Measurements from ENCODE around the gene ATR.

Gene ATR

DNA sequence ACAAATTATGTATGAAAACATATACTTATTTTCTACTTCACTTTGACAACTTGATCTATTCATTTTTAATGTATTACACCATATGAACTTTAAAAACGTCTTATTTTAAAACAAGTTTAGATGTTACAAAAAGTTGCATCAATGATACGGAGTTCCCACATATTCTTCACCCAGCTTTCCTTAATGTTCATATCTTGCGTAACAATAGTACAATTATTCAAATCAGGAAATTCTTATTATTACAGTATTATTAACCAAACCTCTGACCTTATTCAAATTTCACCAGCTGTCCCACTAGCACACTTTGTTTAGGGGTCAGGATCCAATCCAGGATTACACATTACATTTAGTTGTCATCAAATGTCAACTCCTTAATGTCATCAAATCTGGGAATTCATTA, 117.8 kb downstream of the ATR start:
- TF ChIP-seq, protein P1, sequence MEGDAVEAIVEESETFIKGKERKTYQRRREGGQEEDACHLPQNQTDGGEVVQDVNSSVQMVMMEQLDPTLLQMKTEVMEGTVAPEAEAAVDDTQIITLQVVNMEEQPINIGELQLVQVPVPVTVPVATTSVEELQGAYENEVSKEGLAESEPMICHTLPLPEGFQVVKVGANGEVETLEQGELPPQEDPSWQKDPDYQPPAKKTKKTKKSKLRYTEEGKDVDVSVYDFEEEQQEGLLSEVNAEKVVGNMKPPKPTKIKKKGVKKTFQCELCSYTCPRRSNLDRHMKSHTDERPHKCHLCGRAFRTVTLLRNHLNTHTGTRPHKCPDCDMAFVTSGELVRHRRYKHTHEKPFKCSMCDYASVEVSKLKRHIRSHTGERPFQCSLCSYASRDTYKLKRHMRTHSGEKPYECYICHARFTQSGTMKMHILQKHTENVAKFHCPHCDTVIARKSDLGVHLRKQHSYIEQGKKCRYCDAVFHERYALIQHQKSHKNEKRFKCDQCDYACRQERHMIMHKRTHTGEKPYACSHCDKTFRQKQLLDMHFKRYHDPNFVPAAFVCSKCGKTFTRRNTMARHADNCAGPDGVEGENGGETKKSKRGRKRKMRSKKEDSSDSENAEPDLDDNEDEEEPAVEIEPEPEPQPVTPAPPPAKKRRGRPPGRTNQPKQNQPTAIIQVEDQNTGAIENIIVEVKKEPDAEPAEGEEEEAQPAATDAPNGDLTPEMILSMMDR (conservative IDR thresholded peaks at IDR 0.05) = no peak
- no peak overlapping the region for H3K27ac ChIP-seq

DNA sequence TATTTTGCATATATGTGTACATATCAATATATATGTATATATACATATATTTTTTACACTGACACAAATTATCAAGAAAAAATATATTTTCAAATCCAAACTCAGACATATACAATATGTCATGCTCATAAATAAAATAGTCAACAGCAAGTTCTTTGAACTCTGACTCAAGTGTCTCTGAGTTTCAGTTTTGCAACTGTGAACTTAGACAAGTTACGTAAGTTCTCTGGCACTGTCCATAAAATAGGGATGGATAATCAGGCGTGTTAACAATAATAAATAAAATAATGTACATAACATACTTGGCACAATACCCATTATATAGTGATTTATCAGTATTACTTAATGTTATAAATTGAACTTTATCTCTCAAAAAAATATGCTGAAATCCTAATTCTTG, 118.6 kb downstream of the ATR start:
- no peak overlapping the region for H3K27ac ChIP-seq
- TF ChIP-seq, protein P1 (conservative IDR thresholded peaks at IDR 0.05) = no peak

DNA sequence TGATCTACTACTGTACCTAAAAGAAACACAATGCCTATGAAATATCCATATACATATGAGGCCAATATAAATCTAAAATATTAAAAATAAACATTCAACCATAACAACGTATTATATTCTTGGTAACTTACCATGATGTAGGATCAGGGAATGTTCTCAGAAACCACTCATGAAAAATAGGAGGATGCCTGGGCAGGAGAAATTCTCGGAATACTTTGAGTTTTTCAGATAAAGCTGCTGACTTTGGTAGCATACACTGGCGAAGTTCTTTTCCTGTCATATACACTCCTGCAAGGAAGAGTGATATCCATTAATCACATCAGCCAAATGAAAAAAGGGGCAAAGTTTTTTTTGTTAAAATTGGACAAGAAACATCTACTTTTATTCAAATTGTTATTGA, 119.4 kb downstream of the ATR start:
- no peak overlapping the region for H3K27ac ChIP-seq
- TF ChIP-seq, protein P1 (conservative IDR thresholded peaks at IDR 0.05) = no peak

DNA sequence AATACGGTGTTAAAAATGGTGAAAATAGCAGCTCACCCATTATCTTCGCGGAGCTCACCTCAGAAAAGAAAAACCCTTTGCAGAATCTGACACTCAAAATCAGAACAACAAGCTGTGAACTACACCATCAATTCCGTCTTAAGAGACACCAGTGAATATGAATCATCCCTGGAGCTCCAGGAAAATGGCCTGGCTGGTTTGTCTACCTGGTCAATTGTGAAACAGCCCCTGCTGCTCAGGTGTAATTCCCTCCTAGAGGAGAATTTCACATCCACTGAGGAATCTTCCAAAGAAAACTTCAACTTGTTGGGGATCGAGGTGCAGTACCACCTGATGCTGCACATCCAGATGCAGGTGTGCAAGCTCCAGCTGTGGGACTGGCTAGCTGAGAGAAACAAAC, 127.7 kb downstream of the ATR start:
- TF ChIP-seq, protein P1 (conservative IDR thresholded peaks at IDR 0.05) = no peak
- H3K27ac ChIP-seq = no peak overlapping the region

DNA sequence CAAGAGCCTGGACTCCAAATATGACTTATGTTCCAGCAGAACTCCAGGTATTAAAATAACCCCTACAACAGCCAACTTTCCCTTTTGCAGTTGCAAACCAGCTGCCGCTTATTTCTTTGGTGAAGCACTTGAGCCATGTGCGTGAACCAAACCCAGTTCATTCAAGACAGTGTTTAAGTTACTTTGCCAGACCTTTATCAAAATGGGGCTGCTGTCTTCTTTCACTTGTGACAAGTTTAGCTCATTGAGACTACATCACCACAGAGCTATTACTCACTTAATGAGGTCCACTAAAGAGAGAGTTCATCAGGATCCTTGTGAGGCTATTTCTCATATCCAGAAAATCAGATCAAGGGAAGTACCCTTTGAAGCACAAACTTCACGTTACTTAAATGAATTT, 128.3 kb downstream of the ATR start:
- no peak overlapping the region for H3K27ac ChIP-seq
- TF ChIP-seq, protein P1 (conservative IDR thresholded peaks at IDR 0.05) = no peak

DNA sequence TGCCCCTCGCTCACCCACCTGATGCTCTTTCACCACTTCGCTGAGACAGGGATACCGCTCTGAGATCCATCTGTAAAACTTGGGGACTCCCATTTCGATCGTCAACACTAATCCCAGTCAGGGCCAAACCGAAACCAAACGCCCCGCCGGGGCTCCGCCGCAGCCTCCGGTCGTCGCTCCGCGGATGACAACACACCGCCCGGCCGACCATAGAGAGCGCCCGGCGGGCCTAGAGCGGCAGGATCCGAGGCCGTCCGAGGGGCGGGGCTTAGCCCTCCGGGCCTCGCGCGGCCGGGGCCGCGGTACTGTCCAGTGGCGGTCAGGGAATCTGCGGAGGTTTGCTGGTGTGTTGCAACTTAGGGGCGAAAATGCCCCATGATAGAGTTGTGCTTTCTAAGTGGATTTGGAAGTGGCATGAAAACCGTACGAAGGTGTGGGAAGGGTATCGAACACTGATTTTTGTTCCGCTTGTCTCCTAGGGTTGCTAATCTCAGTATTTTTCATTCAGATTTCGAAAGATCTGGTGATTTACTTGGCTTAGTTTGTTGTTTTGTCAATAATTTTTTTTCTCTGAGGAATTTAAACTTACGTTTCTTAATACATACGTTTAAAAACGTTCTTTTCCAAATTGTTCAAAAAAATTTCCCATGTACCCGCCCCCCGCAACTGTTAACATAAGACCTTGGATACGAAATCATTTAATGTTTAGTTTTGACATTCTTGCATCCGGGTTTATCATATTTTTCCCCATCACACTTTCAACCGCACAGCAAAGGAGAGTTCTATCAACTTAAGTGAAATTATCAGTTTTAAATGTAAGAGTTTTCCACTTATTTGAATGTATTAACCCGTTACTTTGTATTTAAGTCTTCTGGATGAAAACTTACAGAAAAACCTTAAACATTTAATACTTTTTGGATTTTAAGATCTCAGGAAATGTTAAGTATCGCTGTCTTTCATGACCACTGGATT, 130.4 kb downstream of the ATR start, which contains the start of gene XRN1:
XRN1 (minus strand) TSS at position 186 of the 972 bp plus-strand sequence; CDS start at position 93, 93 bp downstream.
- TF ChIP-seq, protein P1 (conservative IDR thresholded peaks at IDR 0.05) = no peak
- peak within 1 kb of the TSS; percentile 91 for H3K27ac ChIP-seq

DNA sequence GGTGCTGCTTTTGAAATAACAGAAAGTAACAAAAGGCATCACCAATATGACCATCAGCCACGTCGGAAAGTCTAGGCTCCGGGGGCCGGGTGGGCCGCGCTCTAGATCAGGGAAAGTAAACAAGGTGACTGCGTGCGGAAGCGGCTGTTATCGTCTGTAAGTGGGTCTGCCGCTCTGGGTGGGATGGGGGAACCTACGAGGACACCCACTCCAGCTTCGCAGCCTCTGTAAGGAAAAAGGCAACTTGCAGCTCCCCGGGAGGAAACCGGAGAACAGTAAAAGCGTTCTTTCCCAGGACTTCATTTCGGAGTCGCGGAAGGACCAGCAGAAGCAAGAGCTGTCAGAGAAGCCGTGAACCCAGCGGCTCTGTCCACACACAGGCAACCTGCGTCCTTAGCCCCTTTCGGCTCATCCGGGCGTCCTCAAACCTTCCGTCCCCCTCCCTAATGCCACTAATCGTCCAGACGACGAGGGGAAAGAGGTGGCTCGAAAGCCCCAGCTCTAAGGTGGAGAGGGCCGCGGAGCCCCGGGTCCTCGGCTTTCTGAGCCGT, 131.2 kb downstream of the ATR start:
- TF ChIP-seq, protein P1 (conservative IDR thresholded peaks at IDR 0.05) = no peak
- peak overlapping the region; percentile 91 for H3K27ac ChIP-seq

Data from VCaP (cell line).